T1000 (cell line): ENCODE data around the gene COX4I1.
A peak's percentile ranks its signal among the peaks of the same experiment; 100 is the strongest.
"Not testable (repeated sequence)": the region's sequence is repeated elsewhere in the genome, so short reads cannot be mapped to it uniquely, and the experiment has no call there.

Source experiments
- DNase-seq: peaks from one replicate; lab custom pipeline; 2025; ENCODE audit warnings: mixed read lengths; lab: John Stamatoyannopoulos, UW

COX4I1 gene

DNA sequence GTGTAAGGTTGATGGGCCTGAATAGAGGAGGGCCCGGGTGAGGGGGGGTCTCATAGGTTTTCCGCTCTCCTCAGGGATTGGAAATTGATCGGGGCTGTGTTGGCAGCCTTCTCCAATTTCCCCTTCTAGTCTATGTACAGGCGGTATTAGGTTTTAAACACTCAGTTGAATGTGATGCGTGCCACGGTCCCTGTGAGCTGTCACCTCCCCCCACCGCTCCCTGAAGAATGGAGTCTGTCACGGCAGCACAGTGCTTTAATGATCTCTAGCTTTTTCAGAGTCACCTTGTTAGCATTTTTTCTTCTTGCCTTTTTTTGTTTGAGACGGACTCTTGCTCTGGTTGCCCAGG lies 800 bp downstream of the COX4I1 start:
- DNase-seq = no peak

DNA sequence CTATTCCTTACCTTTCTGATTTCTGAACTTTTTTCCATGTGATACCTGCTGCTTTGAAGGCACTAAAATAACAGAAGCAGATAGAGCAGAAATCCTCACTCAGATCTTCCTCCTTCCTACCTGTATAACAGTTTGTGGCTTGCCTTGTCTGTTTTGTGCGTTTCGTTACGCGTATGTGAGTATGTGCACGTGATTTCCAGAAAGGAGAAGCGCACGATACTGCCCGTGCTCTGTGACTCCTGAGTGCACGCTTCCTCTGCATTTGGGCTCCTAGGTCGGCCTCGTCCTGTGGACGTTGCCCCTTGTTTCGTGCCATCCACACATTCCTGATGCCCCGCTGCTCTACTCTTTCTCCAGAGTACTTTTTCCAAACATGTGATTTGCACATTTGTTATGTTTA lies 4.1 kb downstream of the COX4I1 start:
- no peak for DNase-seq

DNA sequence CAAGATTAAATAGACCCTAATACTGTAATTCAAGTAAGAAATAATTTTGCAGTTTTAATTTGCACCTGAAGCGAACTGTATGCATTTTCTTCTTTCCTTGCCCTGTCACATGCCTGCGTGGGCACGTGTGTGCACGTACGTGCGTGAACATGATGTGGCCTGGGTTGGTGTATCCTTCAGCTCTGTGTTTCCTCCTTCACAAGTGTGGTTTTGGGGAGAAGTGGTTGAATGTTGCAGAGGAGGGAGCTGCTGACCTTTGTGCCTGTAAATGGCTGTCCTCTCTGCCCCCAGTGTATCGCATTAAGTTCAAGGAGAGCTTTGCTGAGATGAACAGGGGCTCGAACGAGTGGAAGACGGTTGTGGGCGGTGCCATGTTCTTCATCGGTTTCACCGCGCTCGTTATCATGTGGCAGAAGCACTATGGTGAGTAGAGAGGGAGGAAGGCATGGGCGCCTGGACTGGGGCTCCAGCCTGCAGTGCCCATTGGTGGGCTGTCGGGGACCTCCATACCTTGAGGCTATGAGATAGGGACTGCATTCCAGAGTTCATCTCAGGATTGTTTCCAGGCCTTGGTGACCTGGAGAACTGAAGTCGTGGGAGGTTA lies 6.0 kb downstream of the COX4I1 start:
- no peak for DNase-seq

DNA sequence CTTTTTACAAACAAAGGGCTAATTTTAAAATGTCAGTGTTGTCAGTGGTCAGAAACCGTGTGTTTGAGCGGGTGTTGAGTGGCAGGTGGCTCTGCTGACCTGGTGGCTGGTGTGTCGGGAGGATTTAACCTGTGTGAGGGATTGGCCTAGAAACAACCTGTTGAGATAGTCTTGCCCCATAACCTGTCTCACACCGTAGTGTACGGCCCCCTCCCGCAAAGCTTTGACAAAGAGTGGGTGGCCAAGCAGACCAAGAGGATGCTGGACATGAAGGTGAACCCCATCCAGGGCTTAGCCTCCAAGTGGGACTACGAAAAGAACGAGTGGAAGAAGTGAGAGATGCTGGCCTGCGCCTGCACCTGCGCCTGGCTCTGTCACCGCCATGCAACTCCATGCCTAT lies 7.0 kb downstream of the COX4I1 start:
- no peak for DNase-seq

DNA sequence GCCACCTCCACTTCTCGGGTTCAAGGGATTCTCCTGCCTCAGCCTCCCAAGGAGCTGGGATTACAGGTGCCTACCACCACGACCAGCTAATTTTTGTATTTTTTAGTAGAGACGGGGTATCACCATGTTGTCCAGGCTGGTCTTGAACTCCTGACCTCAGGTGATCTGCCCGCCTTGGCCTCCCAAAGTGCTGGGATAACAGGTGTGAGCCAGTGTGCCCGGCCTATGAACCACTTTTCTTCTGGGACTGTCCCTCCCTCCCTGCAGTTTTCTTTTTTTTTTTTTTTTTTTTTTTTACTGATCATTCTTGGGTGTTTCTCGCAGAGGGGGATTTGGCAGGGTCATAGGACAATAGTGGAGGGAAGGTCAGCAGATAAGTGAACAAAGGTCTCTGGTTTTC lies 7.8 kb downstream of the COX4I1 start:
- not testable (repeated sequence) for DNase-seq

DNA sequence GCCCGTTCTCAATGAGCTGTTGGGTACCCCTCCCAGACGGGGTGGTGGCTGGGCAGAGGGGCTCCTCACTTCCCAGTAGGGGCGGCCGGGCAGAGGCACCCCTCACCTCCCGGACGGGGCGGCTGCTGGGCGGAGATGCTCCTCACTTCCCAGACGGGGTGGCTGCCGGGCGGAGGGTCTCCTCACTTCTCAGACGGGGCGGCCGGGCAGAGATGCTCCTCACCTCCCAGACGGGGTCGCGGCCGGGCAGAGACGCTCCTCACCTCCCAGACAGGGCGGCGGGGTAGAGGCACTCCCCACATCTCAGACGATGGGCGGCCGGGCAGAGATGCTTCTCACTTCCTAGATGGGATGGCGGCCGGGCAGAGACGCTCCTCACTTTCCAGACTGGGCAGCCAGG lies 8.6 kb downstream of the COX4I1 start:
- DNase-seq = not testable (repeated sequence)

- no peak for DNase-seq
Observed at GRCh38 chr16:85808926-85809325, 9.4 kb downstream of the COX4I1 start.

DNA sequence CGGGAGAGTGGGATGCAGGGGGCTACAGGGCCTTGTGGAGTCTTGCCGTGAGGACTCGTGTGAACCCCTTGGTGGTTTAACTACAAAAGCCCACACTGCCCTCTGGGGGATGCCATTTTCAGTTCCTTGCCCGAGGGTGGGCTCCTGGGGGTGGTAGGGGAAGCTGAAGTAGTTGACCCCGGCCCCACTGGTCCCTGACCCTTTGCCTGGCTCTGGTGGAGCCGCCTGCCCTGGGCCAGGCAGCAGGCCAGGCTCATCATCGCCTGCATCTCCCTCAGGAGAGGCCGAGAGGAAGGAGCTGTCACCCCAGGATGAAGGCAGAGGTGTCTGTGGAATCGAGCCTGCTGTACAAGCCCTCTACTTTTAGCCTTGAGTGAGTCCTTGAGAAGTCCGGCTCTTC lies 10.2 kb downstream of the COX4I1 start:
- no peak for DNase-seq

DNA sequence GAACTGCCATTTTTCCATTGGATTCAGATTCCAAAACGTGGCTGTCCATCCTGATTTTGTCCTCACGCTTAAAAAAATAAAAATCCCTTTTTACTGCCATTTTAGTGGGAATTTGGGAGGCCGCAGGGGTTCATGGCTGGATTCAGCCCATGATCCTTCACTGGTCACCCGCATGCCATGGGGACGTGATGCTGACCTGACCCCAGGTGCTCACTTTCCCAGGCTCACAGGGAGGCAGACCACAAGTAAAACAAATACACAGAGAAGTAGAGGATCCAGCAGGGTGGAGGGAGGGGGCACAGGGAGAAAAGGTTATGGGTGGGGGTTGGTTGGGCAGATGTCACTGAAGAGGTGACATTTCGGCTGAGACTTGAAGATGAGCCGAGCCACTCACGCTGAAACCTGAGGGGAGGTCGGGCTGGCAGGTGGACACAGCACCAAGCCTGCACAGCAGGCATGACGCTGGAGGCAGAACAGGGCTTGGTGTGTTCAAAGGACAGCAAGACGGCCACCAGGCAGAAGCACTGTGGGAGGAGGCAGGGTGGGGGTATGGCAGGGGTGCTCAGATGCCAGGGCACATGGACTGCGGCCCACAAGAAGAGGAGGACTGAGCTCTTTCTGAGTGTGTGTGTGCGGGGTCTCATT lies 10.7 kb downstream of the COX4I1 start:
- no peak for DNase-seq

DNA sequence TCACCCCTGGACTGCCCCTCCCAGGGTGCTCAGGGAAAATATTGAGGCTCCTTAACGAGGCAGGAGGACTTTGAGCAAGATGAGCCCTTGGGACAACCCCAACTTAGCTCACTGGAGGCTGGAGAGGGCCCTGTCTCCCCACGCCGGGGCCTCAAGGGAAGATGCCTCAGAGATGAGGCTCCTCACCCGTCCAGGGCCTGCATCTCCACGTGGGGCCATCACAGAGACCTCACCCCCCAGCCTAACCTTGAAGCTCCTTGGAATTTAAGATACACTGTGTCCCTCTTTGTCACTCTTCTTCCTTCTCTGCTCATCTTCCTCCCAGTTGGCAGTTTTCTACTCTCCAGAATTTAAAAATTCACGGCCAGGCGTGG lies 11.2 kb downstream of the COX4I1 start:
- no peak for DNase-seq

DNA sequence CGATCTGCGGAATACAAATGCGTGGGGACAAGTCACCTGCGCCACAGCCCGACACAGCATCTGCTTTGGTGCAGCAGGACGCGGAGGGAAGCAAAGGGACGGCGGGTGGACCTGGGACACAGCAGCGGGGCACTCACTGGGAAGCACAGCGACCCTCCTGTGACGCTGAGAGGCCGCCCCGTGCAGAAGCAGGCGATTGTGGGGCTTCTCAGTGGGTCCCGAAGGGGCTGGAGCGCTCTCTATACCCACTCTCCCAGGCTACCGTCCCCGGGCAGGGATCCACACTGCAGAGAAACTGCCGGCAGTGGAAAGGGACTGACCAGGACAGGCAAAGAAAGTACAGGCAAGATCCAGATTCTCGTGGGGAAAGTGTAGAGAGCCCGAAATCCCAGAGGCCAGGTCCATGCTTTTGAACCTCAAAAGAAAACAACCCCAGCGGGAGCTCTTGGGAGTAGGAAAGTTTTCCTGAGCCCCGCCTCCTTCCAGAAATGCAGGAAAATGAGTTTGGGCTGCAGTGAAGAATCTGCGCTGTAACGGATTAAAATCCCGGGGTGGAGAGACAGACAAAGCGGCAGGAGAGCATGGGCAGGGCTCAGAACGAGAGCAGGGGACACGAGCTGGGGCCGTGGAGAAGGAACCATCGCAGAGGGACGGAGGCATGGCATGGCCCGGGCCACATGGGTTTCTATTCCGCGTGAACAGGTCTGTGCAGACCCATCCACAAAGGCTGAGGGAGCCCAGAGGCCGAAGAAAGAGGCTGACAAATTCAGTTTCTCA lies 12.7 kb downstream of the COX4I1 start:
- no peak for DNase-seq

DNA sequence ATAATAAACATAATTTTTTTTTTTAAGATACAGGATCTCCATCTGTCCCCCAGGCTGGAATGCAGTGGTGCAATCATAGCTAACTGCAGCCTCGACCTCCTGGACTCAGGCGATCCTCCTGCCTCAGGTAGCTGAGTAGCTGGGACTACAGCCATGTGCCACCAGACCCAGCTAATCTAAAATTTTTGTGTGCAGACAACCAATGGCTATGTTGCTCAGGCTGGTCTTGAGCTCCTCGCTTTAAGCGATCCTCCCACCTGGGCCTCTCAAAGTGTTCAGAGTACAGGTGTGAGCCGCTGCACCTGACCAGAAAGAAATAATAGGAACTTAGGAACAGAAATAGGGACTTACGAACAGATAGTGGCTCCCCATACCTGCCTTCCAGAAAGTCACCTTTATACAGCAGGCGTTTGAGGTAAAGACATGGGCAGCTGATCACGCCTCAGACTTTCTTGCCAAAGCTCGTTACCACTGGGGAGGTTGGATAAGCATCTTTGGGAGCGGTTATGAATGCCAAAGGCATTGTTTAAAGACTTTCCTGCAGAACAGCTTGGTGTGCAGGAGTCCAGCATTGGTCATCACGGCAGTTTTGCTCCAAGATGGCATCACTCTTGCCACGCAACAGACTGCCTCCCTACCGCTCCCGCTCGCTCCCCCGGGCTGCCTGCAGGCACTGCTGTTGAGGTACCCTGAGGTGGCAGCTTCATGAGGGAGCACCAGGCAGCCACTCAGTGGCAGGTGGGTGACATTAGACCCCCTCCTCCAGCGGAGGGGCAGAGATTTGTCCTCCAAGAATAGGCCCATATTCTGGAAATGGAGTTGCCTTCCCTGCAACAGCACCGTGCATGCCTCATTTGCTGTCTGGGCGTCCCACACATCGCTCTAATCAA lies 13.6 kb downstream of the COX4I1 start:
- no peak for DNase-seq

GRCh38 chr16:85816159-85816558 lies 16.7 kb downstream of the COX4I1 start:
- DNase-seq = no peak

DNA sequence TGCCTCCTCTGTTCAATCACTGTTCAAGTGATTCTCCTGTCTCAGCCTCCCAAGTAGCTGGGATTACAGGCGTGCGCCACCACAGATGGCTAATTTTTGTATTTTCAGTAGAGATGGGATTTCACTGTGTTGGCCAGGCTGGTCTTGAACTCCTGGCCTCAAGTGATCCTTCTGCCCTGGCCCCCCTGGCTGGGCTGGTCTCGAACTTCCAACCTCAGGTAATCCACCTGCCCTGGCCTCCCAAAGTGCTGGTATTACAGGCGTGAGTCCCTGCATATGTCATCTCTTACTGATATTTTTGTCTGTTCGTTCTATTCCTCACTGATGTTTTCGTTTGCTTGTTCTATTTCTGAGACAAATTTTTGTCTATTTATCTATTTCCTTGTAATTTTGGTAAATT lies 17.7 kb downstream of the COX4I1 start:
- DNase-seq = not testable (repeated sequence)

DNA sequence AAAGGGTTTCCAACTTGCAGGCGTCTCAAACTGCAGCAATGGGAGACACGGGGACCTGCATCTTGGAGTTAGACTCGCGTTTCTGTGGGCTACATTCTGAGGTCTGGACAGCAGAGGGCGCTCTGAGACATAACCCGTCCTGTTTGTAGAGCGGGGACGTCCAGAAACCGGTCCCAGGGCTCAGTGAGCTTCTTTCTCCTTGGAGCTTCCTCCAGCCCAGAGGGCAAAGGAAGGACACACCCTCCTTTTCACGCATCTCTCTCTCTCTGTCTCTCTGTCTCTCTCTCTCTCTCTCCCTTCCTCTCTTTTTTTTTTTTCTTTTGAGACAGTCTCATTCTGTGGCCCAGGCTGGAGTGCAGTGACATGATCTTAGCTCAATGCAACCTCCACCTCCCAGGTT lies 19.8 kb downstream of the COX4I1 start:
- peak; percentile 30 for DNase-seq

- DNase-seq = no peak
Observed at GRCh38 chr16:85819771-85820170, 20.3 kb downstream of the COX4I1 start.

- DNase-seq = no peak
Observed at GRCh38 chr16:85820604-85821372, 21.3 kb downstream of the COX4I1 start.

DNA sequence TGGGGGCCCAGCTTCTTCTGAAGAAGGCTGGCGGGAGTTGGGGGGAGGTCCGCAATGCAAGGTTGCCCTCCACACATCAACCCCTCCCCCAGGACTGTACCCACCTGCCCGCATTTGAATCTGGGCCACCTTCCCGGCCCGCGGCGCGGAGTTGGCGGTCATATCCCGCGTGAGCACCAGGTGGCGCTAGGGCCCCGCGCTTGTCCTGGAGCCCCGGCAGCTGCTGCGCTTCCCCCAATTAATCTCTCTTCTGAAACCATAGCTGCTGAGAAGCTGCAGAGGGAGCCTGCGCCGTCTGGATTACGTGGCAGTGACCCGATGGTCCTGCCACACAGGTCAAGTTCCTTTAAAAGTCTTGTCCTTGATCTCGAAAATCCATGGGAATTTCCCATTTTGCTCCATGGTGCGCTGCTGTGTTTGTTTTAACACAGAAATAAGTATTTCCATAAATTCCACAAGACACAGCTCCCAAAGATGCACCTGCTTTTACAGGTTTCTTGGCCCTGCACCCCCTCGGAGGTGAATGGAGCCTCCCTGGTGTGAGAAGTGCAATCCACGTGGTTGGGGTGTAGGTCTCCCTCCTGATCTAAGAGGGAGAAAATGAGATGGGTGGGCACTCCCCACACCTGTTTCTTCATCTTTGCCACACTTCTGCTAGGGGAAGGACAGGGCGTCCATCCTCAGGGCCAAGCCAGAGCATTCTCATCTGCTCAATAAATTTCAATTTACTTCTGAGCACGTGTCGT lies 22.1 kb downstream of the COX4I1 start:
- DNase-seq = peak; percentile 52

DNA sequence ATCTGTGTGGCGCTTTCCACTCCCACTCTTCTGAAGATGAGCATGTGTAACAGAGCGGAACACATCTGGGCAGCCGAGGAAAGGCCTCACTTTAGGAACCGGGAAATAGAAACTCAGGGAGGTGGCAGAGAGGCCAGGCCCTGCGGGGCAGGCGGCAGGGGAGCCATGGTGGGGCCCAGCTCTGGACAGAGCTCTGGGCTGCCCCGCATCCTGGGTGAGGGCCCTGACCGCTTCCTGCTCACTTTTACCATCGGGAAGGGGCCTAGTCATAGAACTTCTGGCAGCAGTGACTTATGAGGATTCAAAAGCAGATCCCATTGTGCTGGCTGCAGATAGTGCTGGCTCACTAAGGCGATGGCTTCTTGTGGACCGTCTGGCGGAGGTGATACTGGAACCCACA lies 22.6 kb downstream of the COX4I1 start:
- DNase-seq = no peak

DNA sequence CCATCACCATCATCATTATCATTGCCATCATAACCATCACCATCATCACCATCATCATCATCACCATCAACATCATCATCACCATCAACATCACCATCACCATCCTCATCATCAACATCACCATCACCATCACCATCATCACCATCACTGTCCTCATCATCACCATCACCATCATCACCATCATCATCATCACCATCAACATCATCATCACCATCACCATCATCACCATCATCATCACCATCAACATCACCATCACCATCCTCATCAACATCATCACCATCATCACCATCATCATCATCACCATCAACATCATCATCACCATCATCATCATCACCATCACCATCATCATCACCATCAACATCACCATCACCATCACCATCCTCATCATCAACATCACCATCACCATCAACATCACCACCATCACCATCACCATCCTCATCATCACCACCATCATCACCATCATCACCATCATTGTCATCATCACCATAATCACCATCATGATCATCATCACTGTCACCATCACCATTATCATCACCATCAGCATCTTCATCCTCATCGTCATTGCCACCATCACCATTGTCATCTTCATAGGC lies 23.9 kb downstream of the COX4I1 start:
- DNase-seq = no peak
